Endothelial cell of hepatic sinusoid (primary cell): ENCODE results near the gene DPY19L1.
"Not testable (repeated sequence)": the region's sequence is repeated elsewhere in the genome, so short reads cannot be mapped to it uniquely, and the experiment has no call there.

Experiments used
- in situ Hi-C: cut with HindIII; loops from 2 replicates; pipeline ENCODE4 v1.10.0; 2017; ENCODE audit warnings: low sequenced_read_pairs

The DPY19L1 gene

GRCh38 chr7:34928052-34928451, 109.2 kb downstream of the DPY19L1 start:
- in situ Hi-C loops = no loop called here

DNA sequence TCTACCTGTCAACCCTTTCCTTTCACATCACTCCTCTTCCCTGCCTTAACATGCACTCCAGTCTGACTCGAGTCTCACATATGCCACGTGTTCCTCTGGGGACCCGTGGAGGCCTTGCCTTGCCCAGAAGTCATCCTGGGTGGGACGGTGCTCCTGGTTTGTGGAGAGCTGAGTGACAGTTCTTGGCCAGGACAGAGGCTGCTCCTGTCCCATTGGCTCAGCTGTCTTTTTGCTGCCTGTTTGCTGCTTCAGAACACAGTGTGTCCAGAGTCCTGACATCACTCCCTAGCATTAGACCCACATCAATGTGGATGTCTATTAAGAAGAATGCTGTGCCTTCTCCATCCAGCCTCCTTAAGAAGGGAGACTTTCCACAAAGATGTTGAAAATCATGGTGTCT, 116.8 kb downstream of the DPY19L1 start:
- in situ Hi-C loops = not testable (repeated sequence)

DNA sequence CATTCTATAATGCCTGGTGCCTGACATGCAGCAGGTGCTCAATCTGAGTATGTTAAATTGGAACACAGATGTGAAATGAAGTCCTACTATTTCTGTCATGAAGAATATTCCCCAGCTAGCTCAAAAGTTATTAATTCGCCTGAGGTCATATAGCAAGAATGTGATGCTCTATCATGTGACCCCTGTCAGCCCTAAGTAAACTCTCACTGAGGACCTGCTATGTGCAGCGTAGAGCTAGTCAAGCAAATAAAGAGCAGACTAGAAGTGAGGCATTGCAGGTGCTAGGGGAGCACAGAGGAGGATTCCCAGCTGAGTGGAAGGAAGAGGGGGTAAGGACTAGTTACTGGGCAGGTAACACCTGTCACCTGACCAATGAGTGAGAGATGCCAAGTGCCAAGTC, 118.2 kb downstream of the DPY19L1 start:
- in situ Hi-C loops = not testable (repeated sequence)

DNA sequence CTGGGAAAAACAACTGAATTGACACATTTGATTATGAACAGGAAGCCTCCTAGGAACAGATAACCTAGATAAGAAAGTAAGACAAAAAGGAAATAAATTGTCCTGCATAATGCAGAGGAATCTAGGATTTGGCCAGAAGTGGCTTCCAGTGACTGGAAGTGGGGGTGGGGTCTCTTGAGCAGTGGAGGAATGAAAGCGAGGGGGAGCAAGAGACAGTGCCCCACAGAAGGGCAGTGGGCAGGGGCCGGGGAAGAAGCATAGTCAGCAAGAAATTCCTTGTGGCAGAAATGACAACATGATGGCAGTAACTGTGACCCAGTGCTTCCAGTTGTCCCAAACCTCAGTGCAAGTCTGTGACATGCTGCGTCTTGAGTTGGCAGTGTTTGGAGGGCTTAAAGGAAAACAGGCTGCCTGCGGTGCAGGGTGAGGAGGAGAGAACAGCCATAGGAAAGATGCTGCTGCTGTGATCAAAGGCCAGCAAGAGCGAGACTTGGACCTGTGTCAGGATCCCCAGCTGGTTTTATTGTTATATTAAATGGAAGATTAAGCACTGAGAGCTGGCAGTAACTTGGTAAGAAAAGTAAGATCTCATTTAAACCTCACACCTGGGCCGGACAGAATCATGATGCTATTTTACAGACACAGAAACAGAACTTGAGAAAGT, 119.0 kb downstream of the DPY19L1 start:
- in situ Hi-C loops = not testable (repeated sequence)

DNA sequence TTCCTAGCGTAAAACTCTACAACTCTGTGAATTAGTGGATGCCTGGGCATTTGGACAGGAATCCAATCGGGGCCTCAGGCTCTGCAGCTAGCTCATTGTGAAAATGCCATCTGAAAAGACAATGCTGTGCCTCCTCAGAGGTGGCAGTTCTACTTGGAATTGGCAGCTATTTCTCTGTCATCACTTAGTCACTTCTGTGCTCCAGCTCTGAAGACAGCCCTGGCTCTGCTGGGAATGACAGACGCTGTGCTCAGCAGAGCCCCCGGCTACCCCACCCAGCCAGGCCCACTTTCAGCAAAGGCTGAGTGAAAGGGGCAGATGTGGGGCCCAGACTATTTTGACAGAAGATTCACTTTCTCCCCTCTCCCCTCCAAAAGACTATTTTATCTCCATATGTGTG, 119.8 kb downstream of the DPY19L1 start:
- in situ Hi-C loops = not testable (repeated sequence)

DNA sequence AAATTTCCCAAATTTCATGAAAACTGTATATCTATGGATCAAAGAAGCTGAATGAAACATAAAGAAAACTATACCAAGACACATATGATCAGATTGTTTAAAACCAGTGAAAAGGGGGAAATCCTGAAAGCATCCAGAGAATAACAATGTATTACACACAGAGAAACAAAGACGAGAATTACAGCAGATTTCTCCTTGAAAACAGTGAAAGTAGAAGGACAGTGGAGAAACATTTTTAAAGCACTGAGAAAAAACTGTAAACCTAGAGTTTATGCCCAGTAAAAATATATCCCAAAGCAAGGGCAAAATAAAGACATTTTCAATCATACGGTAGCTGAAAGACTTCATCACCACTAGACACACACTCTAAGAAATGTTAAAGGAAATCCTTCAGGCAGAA, 121.0 kb downstream of the DPY19L1 start:
- in situ Hi-C loops = no loop called here

DNA sequence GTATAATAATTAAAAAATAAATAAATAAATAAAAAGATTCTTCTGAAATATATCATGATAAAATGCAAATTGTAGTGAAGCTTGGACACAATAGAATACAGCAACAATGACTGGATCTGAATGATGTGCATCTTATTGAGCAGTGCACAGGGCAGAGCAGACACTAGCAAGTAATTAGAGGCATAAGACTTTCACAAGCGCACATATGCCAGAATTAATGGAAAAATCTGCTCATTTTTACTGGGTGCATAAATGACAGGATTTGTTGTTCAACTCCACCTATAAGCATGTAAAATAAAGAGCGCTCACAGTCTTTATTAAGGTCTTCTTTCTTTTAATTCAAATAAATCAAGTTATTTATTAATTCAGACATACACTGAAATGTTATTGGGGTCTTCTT, 125.0 kb downstream of the DPY19L1 start:
- in situ Hi-C loops = no loop called here

DNA sequence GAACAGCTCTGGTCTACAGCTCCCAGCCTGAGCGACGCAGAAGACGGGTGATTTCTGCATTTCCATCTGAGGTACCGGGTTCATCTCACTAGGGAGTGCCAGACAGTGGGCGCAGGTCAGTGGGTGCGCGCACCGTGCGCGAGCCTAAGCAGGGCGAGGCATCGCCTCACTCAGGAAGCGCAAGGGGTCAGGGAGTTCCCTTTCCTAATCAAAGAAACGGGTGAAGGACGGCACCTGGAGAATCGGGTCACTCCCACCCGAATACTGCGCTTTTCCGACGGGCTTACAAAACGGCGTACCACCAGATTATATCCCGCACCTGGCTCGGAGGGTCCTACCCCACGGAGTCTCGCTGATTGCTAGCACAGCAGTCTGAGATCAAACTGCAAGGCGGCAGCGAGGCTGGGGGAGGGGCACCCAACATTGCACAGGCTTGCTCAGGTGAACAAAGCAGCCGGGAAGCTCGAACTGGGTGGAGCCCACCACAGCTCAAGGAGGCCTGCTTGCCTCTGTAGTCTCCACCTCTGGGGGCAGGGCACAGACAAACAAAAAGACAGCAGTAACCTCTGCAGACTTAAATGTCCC, 130.9 kb downstream of the DPY19L1 start:
- in situ Hi-C loops = not testable (repeated sequence)

DNA sequence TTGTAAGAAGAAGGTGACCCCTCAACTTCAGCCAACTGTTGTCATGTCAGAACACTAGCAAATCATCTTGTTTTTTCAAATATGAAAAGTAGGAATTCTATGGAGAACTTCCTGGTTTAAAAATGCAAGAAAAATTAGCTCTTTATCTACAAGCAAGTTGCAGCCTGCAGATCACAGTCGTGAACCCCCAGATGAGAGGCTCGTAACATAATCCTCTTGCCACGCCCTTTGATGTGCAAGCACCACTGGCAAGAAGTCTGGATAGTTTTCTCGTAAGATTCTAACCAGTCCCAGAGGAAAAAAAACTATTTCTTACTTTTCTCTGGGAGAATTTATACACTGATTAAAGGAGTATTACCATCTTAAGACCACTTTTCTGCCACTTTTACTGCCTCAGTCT, 132.3 kb downstream of the DPY19L1 start:
- in situ Hi-C loops = no loop called here

GRCh38 chr7:34903921-34904320, 133.4 kb downstream of the DPY19L1 start:
- in situ Hi-C loops = not testable (repeated sequence)

DNA sequence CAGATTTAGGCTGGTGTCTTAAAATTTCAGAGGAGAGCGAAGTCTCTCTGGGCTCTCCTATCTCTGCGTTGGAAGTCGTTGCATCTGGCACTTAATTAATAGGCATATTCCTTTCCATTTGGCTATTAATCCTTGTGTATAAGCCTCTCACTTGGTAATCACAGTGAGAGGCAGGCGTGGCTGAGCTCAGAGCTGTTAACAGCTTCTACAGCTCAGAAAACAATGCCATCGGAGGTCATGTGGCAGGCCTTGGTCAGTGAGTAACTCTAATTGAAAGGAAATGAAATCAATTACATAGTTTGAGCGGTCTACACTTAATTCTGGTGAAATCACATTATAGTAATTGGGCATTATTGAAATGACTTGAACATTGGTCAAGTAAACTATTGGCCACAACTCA, 135.1 kb downstream of the DPY19L1 start:
- in situ Hi-C loops = no loop called here

DNA sequence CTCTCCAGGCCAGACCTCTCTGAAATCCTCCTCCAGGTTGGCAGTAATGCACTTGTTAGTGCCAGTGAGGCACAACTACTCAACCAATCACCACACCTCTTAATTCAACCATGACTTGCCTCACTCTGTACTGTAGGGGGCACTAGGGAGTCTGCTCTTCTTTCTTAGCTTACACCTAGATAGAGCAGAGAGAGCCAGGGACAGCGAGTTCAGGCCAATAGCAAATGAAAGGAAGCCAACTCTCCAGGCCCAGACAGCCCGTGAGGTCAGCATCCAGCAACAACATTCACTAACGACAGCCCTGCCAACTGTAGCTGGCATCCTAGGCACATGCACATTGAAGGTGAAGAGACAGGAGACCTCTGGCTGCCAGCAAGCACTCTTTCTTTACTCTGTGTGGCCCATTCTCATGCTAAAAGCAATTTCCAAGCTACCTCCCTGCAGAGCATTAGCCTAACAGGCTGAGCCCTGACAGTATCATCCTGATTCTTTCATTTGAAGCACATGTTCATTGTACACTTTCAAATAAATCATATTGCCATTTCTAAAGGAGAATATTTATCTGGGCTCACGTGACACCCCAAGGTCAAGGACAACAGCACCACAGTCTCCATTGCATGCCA, 136.3 kb downstream of the DPY19L1 start:
- in situ Hi-C loops = no loop called here

- in situ Hi-C loops = no loop called here
Measured at GRCh38 chr7:34895202-34895601, 142.1 kb downstream of the DPY19L1 start.

GRCh38 chr7:34889951-34890350, 147.3 kb downstream of the DPY19L1 start:
- in situ Hi-C loops = no loop called here

DNA sequence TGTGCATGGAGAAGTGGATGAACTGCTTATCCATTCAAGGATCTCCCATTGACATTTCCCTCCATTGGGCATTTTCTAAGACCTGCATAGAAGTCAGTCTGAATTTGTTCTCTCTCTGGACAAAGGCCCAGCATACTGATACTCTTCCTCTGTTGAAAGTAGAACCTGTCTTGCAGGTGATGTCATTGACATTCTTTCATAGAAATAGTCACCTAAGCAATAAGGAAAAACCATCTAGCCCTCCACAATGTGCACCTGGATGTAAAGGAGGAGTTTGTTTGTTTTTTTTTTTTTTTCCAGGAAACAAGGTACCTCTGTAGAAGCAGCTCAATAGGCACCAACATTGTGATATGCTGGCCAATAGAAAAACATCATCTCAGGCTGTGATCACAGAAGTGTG, 150.4 kb downstream of the DPY19L1 start:
- in situ Hi-C loops = no loop called here

DNA sequence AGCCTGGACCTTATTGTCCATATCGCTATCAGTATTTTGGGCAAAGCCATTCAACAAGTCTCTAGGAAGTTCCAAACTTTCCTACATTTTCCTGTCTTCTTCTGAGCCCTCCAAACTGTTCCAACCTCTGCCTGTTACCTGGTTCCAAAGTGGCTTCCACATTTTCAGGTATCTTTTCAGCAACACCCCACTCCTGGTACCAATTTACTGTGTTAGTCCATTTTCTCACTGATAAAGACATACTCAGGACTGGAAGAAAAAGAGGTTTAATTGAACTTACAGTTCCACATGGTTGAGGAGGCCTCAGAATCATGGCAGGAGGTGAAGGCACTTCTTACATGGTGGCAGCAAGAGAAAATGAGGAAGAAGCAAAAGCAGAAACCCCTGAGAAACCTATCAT, 153.4 kb downstream of the DPY19L1 start:
- in situ Hi-C loops = not testable (repeated sequence)

DNA sequence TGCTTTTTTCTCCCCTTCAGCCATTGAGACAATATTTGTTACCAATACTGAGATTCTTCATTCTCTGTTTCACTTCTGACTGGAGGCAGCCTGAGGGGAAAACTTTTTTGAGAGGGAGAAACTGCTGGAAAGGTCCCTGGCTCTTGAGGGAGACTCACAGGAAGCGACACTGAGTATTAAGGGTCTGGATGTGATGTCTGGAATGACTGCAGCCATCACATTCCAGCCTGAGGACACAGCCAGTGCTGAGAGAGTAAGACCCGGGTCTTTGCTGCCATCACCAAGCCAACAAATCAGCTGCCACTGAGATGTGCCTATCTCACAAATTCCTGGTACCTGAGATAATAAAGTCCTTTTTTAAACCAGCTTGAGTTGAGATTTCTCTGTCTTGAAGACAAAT, 157.4 kb downstream of the DPY19L1 start:
- in situ Hi-C loops = no loop called here

GRCh38 chr7:34878944-34879735, 158.1 kb downstream of the DPY19L1 start:
- in situ Hi-C loops = not testable (repeated sequence)
